GM12801 (cell line): ENCODE data around the gene ATPAF1.

Source experiments
- CTCF ChIP-seq: IDR thresholded peaks from one replicate; pipeline ENCODE4 v1.5.1; 2011; ENCODE audit warnings: control low read depth; ENCODE audit not compliant: insufficient read length; ENCODE audit errors: extremely low read depth

ATPAF1 gene

GRCh38 chr1:46667782-46668760, at the start of gene ATPAF1:
Gene ATPAF1, minus strand, starts transcription at chr1:46668364. Its CDS starts 42 bp downstream, at chr1:46668322.
- TF ChIP-seq CTCF, result no peak

GRCh38 chr1:46717654-46718053, 49.5 kb upstream of the ATPAF1 start:
- TF ChIP-seq CTCF, result no peak

GRCh38 chr1:46714976-46715375, 46.8 kb upstream of the ATPAF1 start:
- no peak for TF ChIP-seq CTCF

- no peak for TF ChIP-seq CTCF
Observed at GRCh38 chr1:46708121-46708520, 40.0 kb upstream of the ATPAF1 start.

- no peak for TF ChIP-seq CTCF
Observed at GRCh38 chr1:46705408-46705807, 37.2 kb upstream of the ATPAF1 start.

- no peak for TF ChIP-seq CTCF
Observed at GRCh38 chr1:46703927-46704641, 35.9 kb upstream of the ATPAF1 start.

GRCh38 chr1:46699666-46700065, 31.5 kb upstream of the ATPAF1 start:
- no peak for TF ChIP-seq CTCF
